CD14-positive monocyte (primary cell): Measurements from ENCODE around the gene GNL3. TPM values are rescaled to one million over a fixed set of nuclear protein-coding genes. Genes with fewer than 3 reads are reported as not detected.

Source experiments
- DNase-seq, 3 donors: peaks; one replicate each; pipeline ENCODE4 v3.0.0-alpha.2; 2011 to 2022
- H2AFZ ChIP-seq: 2 replicates; pipeline ENCODE4 v1.6.0; 2012; ENCODE audit warnings: mild to moderate bottlenecking, low read depth, low read length, inconsistent platforms; ENCODE audit not compliant: insufficient read depth, poor library complexity, severe bottlenecking
- H3K27ac ChIP-seq, 2 donors: 1 replicate in 1 of 2; 2 replicates in 1 of 2; pipeline ENCODE4 v1.5.1; 2012 to 2013; ENCODE audit warnings: low read length in 2 of 2, control low read depth in 1 of 2, inconsistent platforms in 1 of 2, low read depth in 1 of 2, mild to moderate bottlenecking in 1 of 2
- H3K27me3 ChIP-seq, 2 donors: one replicate each; pipeline versions ENCODE4 v1.6.0 to v1.6.1; 2011 to 2013; ENCODE audit warnings: low read length in 2 of 2; ENCODE audit not compliant: control insufficient read depth in 2 of 2, insufficient read depth in 2 of 2
- H3K36me3 ChIP-seq, 2 donors: replicated peaks in 1 of 2; 1 replicate in 1 of 2; 2 replicates in 1 of 2; pipeline versions ENCODE4 v1.5.1 to v1.6.1; 2012 to 2013; ENCODE audit warnings: low read length in 2 of 2, control low read depth in 1 of 2, inconsistent platforms in 1 of 2, mild to moderate bottlenecking in 1 of 2; ENCODE audit not compliant: insufficient read depth in 2 of 2, control insufficient read depth in 1 of 2
- H3K4me1 ChIP-seq, 2 donors: 1 replicate in 1 of 2; 2 replicates in 1 of 2; pipeline versions ENCODE4 v1.5.1 to v1.6.1; 2012 to 2013; ENCODE audit warnings: low read length in 2 of 2, control low read depth in 1 of 2, inconsistent platforms in 1 of 2, mild to moderate bottlenecking in 1 of 2, moderate library complexity in 1 of 2; ENCODE audit not compliant: insufficient read depth in 2 of 2, control insufficient read depth in 1 of 2
- H3K4me2 ChIP-seq: replicated peaks from 2 replicates; pipeline ENCODE3; 2012; ENCODE audit warnings: low read length, moderate library complexity, mild to moderate bottlenecking; ENCODE audit not compliant: poor library complexity, severe bottlenecking; ENCODE audit errors: extremely low read depth
- H3K4me3 ChIP-seq, 3 experiments: fragments of 200-600 bp in 1 of 3; sonication (generic) in 1 of 3; replicated peaks in 1 of 3; 1 replicate in 2 of 3; 2 replicates in 1 of 3; pipeline ENCODE4 v1.5.1; 2011 to 2013; ENCODE audit warnings: low read length in 3 of 3, mild to moderate bottlenecking in 3 of 3, control low read depth in 2 of 3, low read depth in 2 of 3, inconsistent platforms in 1 of 3, moderate library complexity in 1 of 3
- H3K79me2 ChIP-seq: 2 replicates; pipeline ENCODE4 v1.6.0; 2012; ENCODE audit warnings: mild to moderate bottlenecking, control low read depth, inconsistent platforms, low read length, moderate library complexity; ENCODE audit not compliant: insufficient read depth
- H3K9ac ChIP-seq: 2 replicates; pipeline ENCODE4 v1.6.0; 2017; ENCODE audit warnings: low read length, mild to moderate bottlenecking; ENCODE audit not compliant: insufficient read depth, poor library complexity, severe bottlenecking
- H3K9me3 ChIP-seq, 2 donors: replicated peaks in 1 of 2; 1 replicate in 1 of 2; 2 replicates in 1 of 2; pipeline versions ENCODE4 v1.5.1 to v1.6.1; 2012 to 2013; ENCODE audit warnings: low read length in 2 of 2, control low read depth in 1 of 2; ENCODE audit not compliant: control insufficient read depth in 1 of 2, insufficient read depth in 1 of 2
- H4K20me1 ChIP-seq: 2 replicates; pipeline ENCODE4 v1.6.0; 2012; ENCODE audit warnings: mild to moderate bottlenecking, low read length, control low read depth, moderate library complexity; ENCODE audit not compliant: insufficient read depth
- H3K27ac Mint-ChIP-seq, 7 donors: one replicate each; pipeline ENCODE4 v1.8.0; 2020; ENCODE audit warnings: mild to moderate bottlenecking in 7 of 7, mixed read lengths in 7 of 7, moderate library complexity in 6 of 7, inconsistent platforms in 2 of 7
- H3K27me3 Mint-ChIP-seq, 3 donors: one replicate each; pipeline ENCODE4 v1.8.0; 2021 to 2022; ENCODE audit warnings: low read depth in 3 of 3, mild to moderate bottlenecking in 3 of 3, mixed read lengths in 3 of 3, moderate library complexity in 3 of 3, inconsistent platforms in 1 of 3
- H3K36me3 Mint-ChIP-seq, 2 donors: one replicate each; pipeline ENCODE4 v1.8.0; 2020; ENCODE audit warnings: mixed read lengths in 2 of 2, inconsistent platforms in 1 of 2, mild to moderate bottlenecking in 1 of 2
- H3K4me1 Mint-ChIP-seq: one replicate; pipeline ENCODE4 v1.8.0; 2020; ENCODE audit warnings: mild to moderate bottlenecking, mixed read lengths
- H3K4me3 Mint-ChIP-seq, 2 donors: one replicate each; pipeline ENCODE4 v1.8.0; 2020; ENCODE audit warnings: mild to moderate bottlenecking in 2 of 2, mixed read lengths in 2 of 2, moderate library complexity in 1 of 2
- H3K9me3 Mint-ChIP-seq, 7 donors: one replicate each; pipeline ENCODE4 v1.8.0; 2020 to 2022; ENCODE audit warnings: mixed read lengths in 7 of 7, mild to moderate bottlenecking in 6 of 7, moderate library complexity in 6 of 7, inconsistent platforms in 2 of 7
- WGBS: methylation state at CpG from one replicate; pipeline ENCODE4 v1.1.5; 2013; ENCODE audit warnings: missing lambda C conversion rate; ENCODE audit not compliant: insufficient coverage; 5-methylcytosine and 5-hydroxymethylcytosine counted together
- intact Hi-C, 2 donors: fragments of 100-400 bp; cut with micrococcal nuclease; formaldehyde crosslinking; loops; one replicate each; pipeline versions ENCODE4 v1.15.0 to v1.15.1; 2023
- polyA plus RNA-seq, 3 donors: library from polyadenylated mRNA; depleted of rRNA in 1 of 3; unstranded in 2 of 3; stranded (reverse) in 1 of 3; fragments of 300-500 nt in 2 of 3; fragments of >200 nt in 1 of 3; fragmentation: Illumina TruSeq in 2 of 3; gene quantifications; 1 replicate in 2 of 3; 2 replicates in 1 of 3; pipeline ENCODE4 v1.2.3, GENCODE V29; 2012 to 2021
- TF ChIP-seq, protein P1 (sequence below): fragments of 200-600 bp; IDR thresholded peaks from one replicate; pipeline ENCODE4 v1.8.0; 2022; ENCODE audit warnings: antibody characterized with exemption, mild to moderate bottlenecking

GNL3 gene
- polyA plus RNA-seq, 3 donors, result 13.4 to 18.7 (median 16.7) TPM

- no peak overlapping the region for H2AFZ ChIP-seq
- no peak overlapping the region for H3K4me2 ChIP-seq
- Mint-ChIP-seq H3K9me3 (no peaks in the 10 kb centered on the region), H3K36me3 (peaks cover 78 to 90% of the 10 kb centered on the region in 2 donors), H3K27ac (no peak overlapping the region), H3K4me3 (no peak overlapping the region), H3K4me1 (no peaks in the 10 kb centered on the region), H3K27me3 (no peaks in the 10 kb centered on the region)
- H4K20me1 ChIP-seq, result no peaks in the 10 kb centered on the region
- TF ChIP-seq, protein P1, sequence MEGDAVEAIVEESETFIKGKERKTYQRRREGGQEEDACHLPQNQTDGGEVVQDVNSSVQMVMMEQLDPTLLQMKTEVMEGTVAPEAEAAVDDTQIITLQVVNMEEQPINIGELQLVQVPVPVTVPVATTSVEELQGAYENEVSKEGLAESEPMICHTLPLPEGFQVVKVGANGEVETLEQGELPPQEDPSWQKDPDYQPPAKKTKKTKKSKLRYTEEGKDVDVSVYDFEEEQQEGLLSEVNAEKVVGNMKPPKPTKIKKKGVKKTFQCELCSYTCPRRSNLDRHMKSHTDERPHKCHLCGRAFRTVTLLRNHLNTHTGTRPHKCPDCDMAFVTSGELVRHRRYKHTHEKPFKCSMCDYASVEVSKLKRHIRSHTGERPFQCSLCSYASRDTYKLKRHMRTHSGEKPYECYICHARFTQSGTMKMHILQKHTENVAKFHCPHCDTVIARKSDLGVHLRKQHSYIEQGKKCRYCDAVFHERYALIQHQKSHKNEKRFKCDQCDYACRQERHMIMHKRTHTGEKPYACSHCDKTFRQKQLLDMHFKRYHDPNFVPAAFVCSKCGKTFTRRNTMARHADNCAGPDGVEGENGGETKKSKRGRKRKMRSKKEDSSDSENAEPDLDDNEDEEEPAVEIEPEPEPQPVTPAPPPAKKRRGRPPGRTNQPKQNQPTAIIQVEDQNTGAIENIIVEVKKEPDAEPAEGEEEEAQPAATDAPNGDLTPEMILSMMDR, result no peak
- WGBS, result 83% methylated on average over 1 of the region's 6 CpGs
- no peaks in the 10 kb centered on the region for H3K9me3 ChIP-seq
- no peaks in the 10 kb centered on the region for H3K27me3 ChIP-seq
- H3K79me2 ChIP-seq, result no peaks in the 10 kb centered on the region
- no peak overlapping the region for H3K27ac ChIP-seq
- no peak overlapping the region for H3K4me3 ChIP-seq
- no peak overlapping the region for H3K9ac ChIP-seq
- H3K36me3 ChIP-seq, result peaks cover 93 to 99% of the 10 kb centered on the region in 2 donors
- intact Hi-C loops, result no loop called here
- H3K4me1 ChIP-seq, result no peaks in the 10 kb centered on the region
- no peak for DNase-seq
These were observed 40.3 kb upstream of the GNL3 start for GRCh38 chr3:52645549-52645948.

GRCh38 chr3:52649461-52650210 is 36.2 kb upstream of the GNL3 start:
- Histone ChIP-seq H3K27me3 (no peaks in the 10 kb centered on the region), H2AFZ (no peak overlapping the region), H4K20me1 (no peaks in the 10 kb centered on the region), H3K9me3 (no peaks in the 10 kb centered on the region), H3K4me1 (no peaks in the 10 kb centered on the region), H3K27ac (no peak overlapping the region), H3K4me3 (no peak overlapping the region), H3K9ac (no peak overlapping the region), H3K4me2 (no peak overlapping the region), H3K79me2 (no peaks in the 10 kb centered on the region), H3K36me3 (peaks cover 84 to 99% of the 10 kb centered on the region in 2 donors)
- intact Hi-C loops, result no loop called here
- no peaks in the 10 kb centered on the region for H3K9me3 Mint-ChIP-seq
- H3K36me3 Mint-ChIP-seq, result peaks cover 73 to 92% of the 10 kb centered on the region in 2 donors
- H3K4me3 Mint-ChIP-seq, result no peak overlapping the region
- H3K27ac Mint-ChIP-seq, result peak overlapping the region in 3 of 7 donors; percentile 41 to 54 (median 53)
- TF ChIP-seq, protein P1, result no peak
- no peaks in the 10 kb centered on the region for H3K4me1 Mint-ChIP-seq
- no peaks in the 10 kb centered on the region for H3K27me3 Mint-ChIP-seq
- 95% methylated on average over 3 of the region's 5 CpGs for WGBS
- no peak for DNase-seq
